Activated T-cell treated with anti-CD3 and anti-CD28 coated beads, Interleukin-2, amount 50 U/mL, for 48 hours (primary cell): ENCODE results near the gene MARS2.
"Not testable (repeated sequence)": the region's sequence is repeated elsewhere in the genome, so short reads cannot be mapped to it uniquely, and the experiment has no call there.

ENCODE experiments used
- DNase-seq, 2 experiments: peaks; one replicate each; pipeline ENCODE4 v3.0.0-alpha.2; 2020

MARS2 gene

DNA sequence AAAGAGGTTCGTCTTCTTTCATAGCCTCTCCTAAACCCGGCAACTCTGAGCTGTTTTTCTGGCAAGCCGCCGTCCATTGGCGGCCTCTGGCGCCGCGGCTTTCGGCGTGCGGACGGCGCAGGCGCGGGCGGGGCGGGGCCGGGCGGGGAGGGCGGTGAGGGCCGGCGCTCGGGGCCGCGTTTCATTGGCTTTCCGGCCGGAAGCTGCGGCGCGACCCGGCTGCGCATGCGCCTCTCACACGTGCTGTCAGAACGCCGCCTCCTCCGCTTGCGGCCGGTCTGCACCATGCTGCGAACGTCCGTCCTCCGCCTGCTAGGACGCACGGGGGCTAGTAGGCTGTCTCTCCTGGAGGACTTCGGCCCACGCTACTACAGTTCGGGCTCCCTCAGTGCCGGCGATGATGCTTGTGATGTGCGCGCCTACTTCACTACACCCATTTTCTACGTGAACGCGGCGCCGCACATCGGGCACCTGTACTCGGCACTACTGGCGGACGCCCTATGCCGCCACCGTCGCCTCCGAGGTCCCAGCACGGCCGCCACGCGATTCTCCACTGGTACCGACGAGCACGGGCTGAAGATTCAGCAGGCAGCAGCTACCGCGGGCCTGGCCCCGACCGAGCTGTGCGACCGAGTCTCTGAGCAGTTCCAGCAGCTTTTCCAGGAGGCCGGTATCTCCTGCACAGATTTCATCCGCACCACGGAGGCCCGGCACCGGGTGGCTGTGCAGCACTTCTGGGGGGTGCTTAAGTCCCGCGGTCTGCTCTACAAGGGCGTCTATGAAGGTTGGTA lies at the start of gene MARS2:
Gene MARS2, plus strand, starts transcription at position 249 of the 791 bp plus-strand sequence. Its CDS starts 37 bp downstream, at position 286.
- DNase-seq: peak; percentile 90 to 93

DNA sequence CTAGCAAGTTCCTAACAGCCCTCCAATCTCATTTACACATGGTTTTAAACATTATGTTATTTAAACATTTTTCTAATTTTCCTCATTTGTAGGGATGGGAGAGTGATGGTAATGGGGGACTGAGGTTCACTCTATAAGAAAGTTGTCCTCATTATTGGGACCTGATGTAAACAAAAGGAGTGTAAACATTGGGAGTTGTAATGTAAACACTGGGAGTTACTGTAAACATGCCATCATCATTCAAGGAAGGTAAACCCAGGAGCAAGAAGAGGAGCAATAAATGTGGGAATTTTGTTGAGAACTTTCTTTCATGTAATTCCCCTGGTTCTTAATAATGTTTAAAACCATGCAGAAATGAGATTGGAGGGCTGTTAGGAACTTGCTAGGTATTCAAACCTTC lies 47.6 kb upstream of the MARS2 start:
- DNase-seq: no peak

DNA sequence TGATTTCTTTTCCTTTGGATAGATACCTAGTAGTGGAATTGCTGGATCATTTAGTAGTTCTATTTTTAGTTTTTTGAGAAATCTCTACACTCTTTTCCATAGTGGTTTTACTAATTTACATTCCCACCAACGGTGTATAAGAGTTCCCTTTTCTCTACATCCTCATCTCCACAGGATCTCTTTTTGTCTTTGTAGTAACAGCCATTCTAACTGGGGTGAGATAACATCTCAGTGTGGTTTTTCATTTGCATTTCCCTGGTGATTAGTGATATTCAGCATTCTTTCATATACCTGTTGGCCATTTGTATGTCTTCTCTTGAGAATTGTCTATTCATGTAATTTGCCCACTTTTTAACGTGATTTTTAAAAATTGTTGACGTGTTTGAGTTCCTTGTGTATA lies 43.5 kb upstream of the MARS2 start:
- DNase-seq: no peak

DNA sequence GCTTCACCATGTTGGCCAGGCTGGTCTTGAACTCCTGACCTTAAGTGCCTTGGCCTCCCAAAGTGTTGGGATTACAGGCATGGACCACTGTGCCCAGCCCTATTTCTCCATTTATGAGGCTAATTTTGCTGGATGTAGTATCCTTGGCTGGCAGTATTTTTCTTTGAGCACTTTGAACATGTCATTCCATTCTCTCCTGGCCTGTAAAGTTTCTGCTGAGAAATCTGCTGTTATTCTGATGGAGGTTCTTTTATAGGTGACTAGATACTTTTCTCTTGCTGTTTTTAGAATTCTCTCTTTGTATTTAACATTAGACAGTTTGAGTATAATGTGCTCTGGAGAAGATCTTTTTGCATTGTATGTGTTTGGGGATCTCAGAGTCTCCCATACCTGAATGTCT lies 38.9 kb upstream of the MARS2 start:
- no peak for DNase-seq

- no peak for DNase-seq
Measured at GRCh38 chr2:197668296-197668695, 36.9 kb upstream of the MARS2 start.

DNA sequence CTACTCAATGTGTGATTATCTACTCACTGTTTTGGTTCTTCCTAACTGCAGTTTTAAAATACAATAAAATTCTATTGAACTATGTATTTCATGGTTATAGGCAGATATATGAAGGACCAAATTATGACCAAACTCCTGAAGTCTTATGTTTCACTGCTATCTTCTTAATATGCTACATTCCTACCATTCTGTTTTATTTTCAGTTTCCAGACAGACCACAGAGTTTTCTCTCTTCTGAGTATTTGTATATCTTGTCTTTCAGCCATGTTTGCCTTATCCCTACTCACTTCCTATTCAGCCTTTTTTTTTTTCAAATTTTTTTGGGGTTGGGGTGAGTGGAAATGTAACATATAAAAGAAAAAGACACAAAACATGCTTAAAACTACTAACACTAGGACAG lies 36.1 kb upstream of the MARS2 start:
- DNase-seq: no peak

GRCh38 chr2:197672371-197672893 lies 32.7 kb upstream of the MARS2 start:
- DNase-seq: no peak

GRCh38 chr2:197673106-197673505 lies 32.1 kb upstream of the MARS2 start:
- no peak for DNase-seq

DNA sequence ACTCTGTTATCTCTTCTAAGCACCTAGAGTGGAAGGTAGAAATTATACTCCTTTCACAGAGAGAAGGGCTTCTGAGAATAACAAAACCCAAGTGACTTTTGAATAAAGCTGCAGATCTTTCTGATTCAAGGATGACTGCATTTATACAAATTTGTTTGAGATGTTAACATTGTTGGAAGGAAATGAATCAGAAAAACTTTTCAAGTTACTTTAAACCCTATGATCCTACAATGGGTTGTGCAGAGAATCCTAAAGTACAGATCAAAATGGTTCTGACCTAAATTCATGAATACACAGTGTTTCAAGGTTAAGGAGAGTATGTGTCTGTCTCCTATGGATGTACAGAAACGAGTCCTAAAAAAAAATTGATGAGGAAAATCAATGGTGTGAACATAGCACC lies 31.6 kb upstream of the MARS2 start:
- DNase-seq: no peak

GRCh38 chr2:197674060-197674459 lies 31.1 kb upstream of the MARS2 start:
- no peak for DNase-seq

DNA sequence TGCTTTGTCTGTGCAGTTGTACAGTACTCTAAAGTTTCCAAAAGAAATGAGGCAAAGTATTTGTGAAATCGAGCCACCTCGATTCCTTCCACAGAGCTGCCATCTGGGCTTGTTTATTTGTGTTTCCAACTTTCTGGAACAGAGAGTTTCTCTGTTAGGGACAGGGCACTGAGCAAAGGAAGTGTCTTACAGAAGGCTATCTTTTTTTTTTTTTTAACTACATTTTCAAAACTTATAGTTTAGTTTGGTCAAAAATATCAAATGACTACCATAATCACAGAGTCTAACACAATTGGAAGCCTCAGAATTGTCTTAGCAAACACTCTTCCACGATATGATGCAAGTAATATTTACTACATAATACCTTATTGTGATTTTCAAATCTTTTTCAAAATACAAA lies 30.6 kb upstream of the MARS2 start:
- DNase-seq: no peak

- no peak for DNase-seq
Measured at GRCh38 chr2:197675246-197675645, 29.9 kb upstream of the MARS2 start, which contains the start of gene RFTN2. TSS of gene RFTN2 (minus strand) at chr2:197675587. CDS start at chr2:197675458, 129 bp downstream.

- no peak for DNase-seq
Measured at GRCh38 chr2:197675711-197676188, 29.4 kb upstream of the MARS2 start.

DNA sequence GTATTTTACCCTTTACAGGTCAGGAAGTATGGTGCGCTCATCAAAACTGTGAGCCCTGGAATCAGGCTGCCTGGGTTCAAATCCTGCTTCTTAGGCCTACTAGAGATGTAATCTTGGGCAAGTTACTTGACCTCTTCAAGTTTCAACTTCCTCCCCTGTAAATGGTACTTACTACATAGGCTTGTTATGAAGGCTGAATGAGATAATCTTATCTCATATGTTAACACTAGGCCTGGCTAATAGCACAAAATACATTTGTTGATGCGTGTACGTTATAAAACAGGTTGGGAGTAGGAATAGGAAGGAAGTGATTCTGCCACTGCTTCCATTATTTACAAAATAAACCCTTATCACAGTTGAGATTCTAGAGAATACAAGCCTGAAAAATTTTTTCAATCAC lies 28.1 kb upstream of the MARS2 start:
- no peak for DNase-seq

DNA sequence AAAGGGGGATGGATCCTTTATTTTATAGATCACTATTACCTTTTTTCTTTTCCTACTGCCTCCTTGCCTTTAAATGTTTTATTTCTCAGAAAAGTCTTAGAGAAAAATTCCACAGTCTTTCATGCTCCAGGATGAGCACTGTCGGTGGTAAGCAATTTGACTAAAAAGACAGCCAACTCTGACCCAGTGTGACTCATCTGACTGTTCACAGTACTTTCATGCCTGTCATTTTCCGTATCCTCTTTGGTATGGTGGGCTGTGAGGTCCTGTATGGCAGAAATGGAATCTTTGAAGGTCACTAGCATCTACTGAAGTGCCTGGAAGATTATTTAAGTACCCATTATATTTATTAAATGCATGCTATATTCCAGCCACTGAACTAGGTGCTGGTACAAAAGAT lies 27.7 kb upstream of the MARS2 start:
- DNase-seq: no peak

- DNase-seq: not testable (repeated sequence)
Measured at GRCh38 chr2:197695206-197695605, 10.0 kb upstream of the MARS2 start.

DNA sequence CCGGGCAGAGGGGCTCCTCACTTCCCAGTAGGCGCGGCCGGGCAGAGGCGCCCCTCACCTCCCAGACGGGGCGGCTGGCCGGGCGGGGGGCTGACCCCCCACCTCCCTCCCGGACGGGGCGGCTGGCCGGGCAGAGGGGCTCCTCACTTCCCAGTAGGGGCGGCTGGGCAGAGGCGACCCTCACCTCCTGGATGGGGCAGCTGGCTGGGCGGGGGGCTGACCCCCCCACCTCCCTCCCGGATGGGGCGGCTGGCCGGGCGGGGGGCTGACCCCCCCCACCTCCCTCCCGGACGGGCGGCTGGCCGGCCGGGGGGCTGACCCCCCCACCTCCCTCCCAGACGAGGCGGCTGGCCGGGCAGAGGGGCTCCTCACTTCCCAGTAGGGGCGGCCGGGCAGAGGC lies 9.2 kb upstream of the MARS2 start:
- DNase-seq: not testable (repeated sequence)

DNA sequence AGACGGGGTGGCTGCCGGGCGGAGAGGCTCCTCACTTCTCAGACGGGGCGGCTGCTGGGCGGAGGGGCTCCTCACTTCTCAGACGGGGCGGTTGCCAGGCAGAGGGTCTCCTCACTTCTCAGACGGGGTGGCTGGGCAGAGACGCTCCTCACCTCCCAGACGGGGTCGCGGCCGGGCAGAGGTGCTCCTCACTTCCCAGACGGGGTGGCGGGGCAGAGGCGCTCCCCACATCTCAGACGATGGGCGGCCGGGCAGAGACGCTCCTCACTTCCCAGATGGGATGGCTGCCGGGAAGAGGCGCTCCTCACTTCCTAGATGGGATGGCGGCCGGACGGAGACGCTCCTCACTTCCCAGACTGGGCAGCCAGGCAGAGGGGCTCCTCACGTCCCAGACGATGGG lies 8.6 kb upstream of the MARS2 start:
- DNase-seq: not testable (repeated sequence)

DNA sequence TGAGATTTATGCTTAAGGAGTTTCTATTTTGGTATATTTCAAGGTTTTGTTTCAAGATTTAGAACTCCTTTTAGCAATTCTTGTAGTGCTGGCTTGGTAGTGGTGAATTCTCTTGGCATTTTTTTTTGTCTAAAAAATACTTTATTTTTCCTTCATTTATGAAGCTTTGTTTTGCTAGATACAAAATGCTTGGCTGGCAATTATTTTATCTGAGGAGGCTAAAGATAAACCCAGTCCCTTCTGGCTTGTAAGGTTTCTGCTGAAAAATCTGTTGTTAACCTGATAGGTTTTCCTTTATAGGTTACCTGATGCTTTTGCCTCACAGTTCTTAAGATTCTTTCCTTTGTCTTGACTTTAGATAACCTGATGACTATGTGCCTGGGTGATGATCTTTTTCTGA lies 5.4 kb upstream of the MARS2 start:
- DNase-seq: not testable (repeated sequence)

- peak; percentile 30 to 46 for DNase-seq
Measured at GRCh38 chr2:197700960-197701359, 4.2 kb upstream of the MARS2 start.

DNA sequence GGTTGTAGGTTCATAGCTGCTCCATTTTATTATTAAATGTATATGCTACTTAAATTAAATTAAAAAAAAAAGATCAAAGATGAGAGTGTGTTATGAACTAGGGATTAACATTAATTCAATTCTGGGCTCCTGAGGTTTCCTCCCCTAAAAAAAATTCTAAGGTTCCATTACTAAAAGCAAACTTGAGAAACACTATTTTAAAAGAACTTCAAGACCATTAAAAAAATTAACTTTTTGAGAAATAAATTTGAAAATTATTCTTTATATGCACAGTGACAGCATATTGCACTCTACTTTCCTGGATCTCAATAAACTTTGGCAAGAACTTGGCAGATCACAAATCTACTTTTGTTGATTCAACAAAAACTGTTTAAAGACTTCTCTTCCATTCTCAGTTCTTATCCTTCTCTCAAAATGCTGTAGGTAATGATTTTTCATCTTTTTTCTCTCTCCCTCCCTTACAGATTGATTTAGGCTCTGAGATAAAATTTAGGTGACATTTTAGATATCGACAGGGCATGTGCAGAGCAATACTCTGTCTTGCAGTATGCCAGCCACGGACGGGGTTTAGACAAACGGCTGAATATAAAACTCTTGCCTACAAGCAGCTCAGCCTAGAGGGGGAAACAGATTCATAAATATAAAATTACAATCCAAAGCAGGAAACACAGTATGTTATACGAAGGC lies 592 bp upstream of the MARS2 start:
- DNase-seq: no peak

GRCh38 chr2:197705912-197706838 lies 1.0 kb downstream of the MARS2 start:
- peak; percentile 41 to 42 for DNase-seq

DNA sequence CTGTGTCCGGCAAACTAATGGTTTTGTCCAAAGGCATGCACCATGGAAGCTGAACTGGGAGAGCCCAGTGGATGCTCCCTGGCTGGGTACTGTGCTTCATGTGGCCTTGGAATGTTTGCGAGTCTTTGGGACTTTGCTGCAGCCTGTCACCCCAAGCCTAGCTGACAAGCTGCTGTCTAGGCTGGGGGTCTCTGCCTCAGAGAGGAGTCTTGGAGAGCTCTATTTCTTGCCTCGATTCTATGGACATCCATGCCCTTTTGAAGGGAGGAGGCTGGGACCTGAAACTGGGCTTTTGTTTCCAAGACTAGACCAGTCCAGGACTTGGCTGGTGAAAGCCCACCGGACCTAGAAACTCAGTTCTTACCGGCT lies 1.7 kb downstream of the MARS2 start:
- DNase-seq: no peak
